Stimulated activated CD8-positive, alpha-beta memory T cell treated with anti-CD3 and anti-CD28 coated beads, Interleukin-4, amount 100 ng/mL, for 1 hour (primary cell): ENCODE data around the gene COX5A.

Experiments used
- DNase-seq, 2 donors: peaks; one replicate each; pipeline ENCODE4 v3.0.0-alpha.2; 2020; ENCODE audit warnings: low read depth in 2 of 2, low spot score in 1 of 2

Gene COX5A

DNA sequence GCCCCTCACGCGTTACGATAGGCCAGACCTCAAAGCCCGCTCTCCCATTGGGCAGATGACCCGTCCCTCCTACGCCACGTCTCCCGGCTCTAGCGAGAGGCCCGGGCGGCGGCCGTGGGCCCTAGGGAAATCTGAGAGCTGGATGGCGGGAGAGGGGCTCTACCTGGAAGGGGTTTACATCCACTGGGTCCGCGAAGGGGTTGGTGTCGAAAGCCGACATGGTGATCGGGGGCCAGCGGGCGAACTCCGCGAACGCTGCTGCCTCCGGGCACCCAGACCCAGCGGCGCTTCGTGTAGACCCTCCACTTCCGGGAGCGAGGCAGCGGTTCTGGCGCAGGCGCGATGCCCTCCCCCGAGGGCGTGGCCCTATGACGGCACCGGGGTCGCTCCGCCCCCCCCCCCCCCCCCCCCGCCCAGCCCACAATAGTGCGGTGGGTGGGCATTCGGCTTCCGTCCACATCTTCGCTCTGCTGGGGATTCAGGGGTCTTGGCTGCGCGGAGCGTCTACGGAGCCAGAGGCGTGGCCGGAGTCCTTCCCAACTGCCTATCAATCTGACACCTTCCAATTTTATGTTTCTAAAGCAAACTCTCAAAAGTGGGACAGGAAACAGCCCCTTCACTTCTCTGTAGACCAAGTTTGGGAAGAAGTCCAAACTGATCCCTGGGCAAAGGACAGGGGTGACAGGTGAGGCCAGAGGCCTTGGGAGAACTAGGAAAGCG, 64.7 kb downstream of the COX5A start, which contains the start of gene SCAMP2:
TSS of gene SCAMP2 (minus strand) at position 330 of the 720 bp plus-strand sequence. CDS start at position 220, 110 bp downstream.
- DNase-seq, result peak; percentile 80 to 87

- no peak for DNase-seq
Measured at GRCh38 chr15:74872702-74873035, 65.2 kb downstream of the COX5A start.

- DNase-seq, result no peak
Measured at GRCh38 chr15:74870436-74871215, 67.2 kb downstream of the COX5A start.
